ENCODE results near the gene CHAF1B. TPM values are rescaled to one million over a fixed set of nuclear protein-coding genes. Genes with fewer than 3 reads are reported as not detected.

CHAF1B gene
- total and polyA plus RNA-seq, 9 of the 15 experiments (the other 6 are each of a cell fraction or from before 2014, with no cell fraction given): 7.5 to 36.8 (median 21.0) TPM

DNA sequence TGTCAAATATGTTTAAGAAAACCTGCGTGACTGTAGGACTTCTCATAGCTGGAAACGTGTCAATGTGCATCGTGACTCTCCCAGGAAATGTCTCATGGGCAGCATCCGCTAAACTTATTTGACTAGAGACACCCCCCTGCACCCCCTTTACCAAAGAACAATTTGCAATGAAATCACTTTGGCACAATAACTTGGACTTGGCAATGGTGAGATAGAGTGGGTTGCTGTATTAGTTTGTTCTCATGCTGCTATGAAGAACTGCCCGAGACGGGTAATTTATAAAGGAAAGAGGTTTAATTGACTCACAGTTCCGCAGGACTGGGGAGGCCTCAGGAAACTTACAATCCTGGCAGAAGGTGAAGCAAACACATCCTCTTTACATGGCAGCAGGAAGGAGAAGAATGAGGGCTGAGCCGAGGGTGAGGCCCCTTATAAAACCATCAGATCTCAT is 80.9 kb downstream of the CHAF1B start:
- no peak for TF ChIP-seq HEY1 (CRISPR knock-in tag; IDR thresholded peaks at IDR 0.05; ENCODE audit: borderline replicate concordance)
- H3K9me3 ChIP-seq (replicated peaks; ENCODE audit: control insufficient read depth, insufficient read depth, low read depth, low read length): no peaks in the 10 kb centered on the region
- no peaks in the 10 kb centered on the region for H3K36me3 ChIP-seq (ENCODE audit: control insufficient read depth, insufficient read depth, low read length)
- peaks cover 60 to 75% of the 10 kb centered on the region in 2 experiments for H3K27me3 ChIP-seq (ENCODE audit: control insufficient read depth in 2 of 2, insufficient read depth in 2 of 2, low read length in 2 of 2)
- WGBS (ENCODE audit: insufficient coverage, low coverage, missing lambda C conversion rate): 2% methylated on average over 8 of the region's 8 CpGs
- BruUV-seq (replicated peaks): no TSS peak
- peaks cover 0 to 5% of the 10 kb centered on the region in 2 experiments; a peak in 1 of 5 replicates for H3K4me1 ChIP-seq (replicated peaks in 1 of 2; ENCODE audit: control insufficient read depth in 2 of 2, insufficient read depth in 2 of 2, low read length in 2 of 2)
- H3K9ac ChIP-seq (ENCODE audit: insufficient read depth in 1 of 2, low read depth in 2 of 2, low read length in 2 of 2): no peak overlapping the region
- no peak overlapping the region for H2AFZ ChIP-seq (ENCODE audit: low read depth, low read length)
- H3K4me3 ChIP-seq: no peak overlapping the region
- ChIA-PET CTCF (ENCODE audit: low intra/inter-chr PET ratio) (interaction anchor here (0.6 kb wide), 1 partner anchor 427 kb away, joined by 3 read pairs; no protein-coding TSS in a partner anchor), POLR2A (no interaction called here)
- H3K27ac ChIP-seq (ENCODE audit: extremely low read depth, low read depth, low read length): no peak overlapping the region
- no peaks in the 10 kb centered on the region for H3K9me1 ChIP-seq (ENCODE audit: control insufficient read depth, insufficient read depth, low read length)
- DNase-seq (ENCODE audit: extremely low read depth in 1 of 4, low spot score in 3 of 4) (no peak), FAIRE-seq (no peak), ATAC-seq (no peak)
- H4K20me1 ChIP-seq (replicated peaks; ENCODE audit: control insufficient read depth, insufficient read depth, low read length): peaks cover 10% of the 10 kb centered on the region
- no peak overlapping the region for H3K4me2 ChIP-seq (ENCODE audit: insufficient read depth, low read length)
- H3K79me2 ChIP-seq (ENCODE audit: control insufficient read depth, insufficient read depth, low read length): no peaks in the 10 kb centered on the region
- intact Hi-C loops (cut with micrococcal nuclease) (no loop called here), in situ Hi-C loops (cut with MboI) (no loop called here)

Small RNA genes lying within 50 kb of the gene (small RNA-seq; reads per million reads assigned to genes)
- gene ATP5MFP1: not detected

Other genes starting within 250 kb of the CHAF1B start
- 0.32 and 0.41 TPM in 2 replicates for gene DOP1B, start 228.6 kb upstream of the CHAF1B start, total RNA-seq (2014; rRNA removed)
- 1.2 and 1.4 TPM in 2 replicates for gene DOP1B, start 228.6 kb upstream of the CHAF1B start, total RNA-seq (2014; rRNA removed; fragmentation: Illumina TruSeq; extraction: Trizol)
- gene DOP1B, start 228.6 kb upstream of the CHAF1B start, total RNA-seq (2015; rRNA removed; fragmentation: Illumina TruSeq; extraction: Trizol): 0.58 and 0.79 TPM in 2 replicates
- 1.8 and 2.2 TPM in 2 replicates for gene DOP1B, start 228.6 kb upstream of the CHAF1B start, total RNA-seq (2021)
- gene DOP1B, start 228.6 kb upstream of the CHAF1B start, polyA plus RNA-seq (2011; rRNA removed): 0.75 and 1.1 TPM in 2 replicates
- gene DOP1B, start 228.6 kb upstream of the CHAF1B start, polyA plus RNA-seq (2014; fragmentation: Illumina TruSeq; extraction: Trizol): 0.64 and 0.68 TPM in 2 replicates
- gene DOP1B, start 228.6 kb upstream of the CHAF1B start, polyA plus RNA-seq (2014; fragmentation: Nextera tagmentation; extraction: Ambion mirVana): under 1 TPM; 0.04 to 0.06 TPM
- 0.45 and 0.76 TPM in 2 replicates for gene DOP1B, start 228.6 kb upstream of the CHAF1B start, polyA plus RNA-seq (2014; rRNA removed)
- gene MORC3, start 65.2 kb upstream of the CHAF1B start, total RNA-seq (2014; rRNA removed): 34.5 and 48.6 TPM in 2 replicates
- 53.7 and 61.1 TPM in 2 replicates for gene MORC3, start 65.2 kb upstream of the CHAF1B start, total RNA-seq (2014; rRNA removed; fragmentation: Illumina TruSeq; extraction: Trizol)
- gene MORC3, start 65.2 kb upstream of the CHAF1B start, total RNA-seq (2015; rRNA removed; fragmentation: Illumina TruSeq; extraction: Trizol): 46.0 and 52.1 TPM in 2 replicates
- gene MORC3, start 65.2 kb upstream of the CHAF1B start, total RNA-seq (2021): 29.5 and 36.1 TPM in 2 replicates
- 34.6 and 43.4 TPM in 2 replicates for gene MORC3, start 65.2 kb upstream of the CHAF1B start, polyA plus RNA-seq (2011; rRNA removed)
- gene MORC3, start 65.2 kb upstream of the CHAF1B start, polyA plus RNA-seq (2014; fragmentation: Illumina TruSeq; extraction: Trizol): 30.0 and 36.0 TPM in 2 replicates
- 10 to 100 TPM; 12.7 to 20.5 TPM for gene MORC3, start 65.2 kb upstream of the CHAF1B start, polyA plus RNA-seq (2014; fragmentation: Nextera tagmentation; extraction: Ambion mirVana)
- 26.1 and 30.6 TPM in 2 replicates for gene MORC3, start 65.2 kb upstream of the CHAF1B start, polyA plus RNA-seq (2014; rRNA removed)
- not detected in 2 replicates for gene CLDN14, start 94.7 kb downstream of the CHAF1B start, total RNA-seq (2014; rRNA removed)
- gene CLDN14, start 94.7 kb downstream of the CHAF1B start, total RNA-seq (2014; rRNA removed; fragmentation: Illumina TruSeq; extraction: Trizol): not detected in 2 replicates
- not detected in 2 replicates for gene CLDN14, start 94.7 kb downstream of the CHAF1B start, total RNA-seq (2015; rRNA removed; fragmentation: Illumina TruSeq; extraction: Trizol)
- not detected in 2 replicates for gene CLDN14, start 94.7 kb downstream of the CHAF1B start, total RNA-seq (2021)
- not detected in 2 replicates for gene CLDN14, start 94.7 kb downstream of the CHAF1B start, polyA plus RNA-seq (2011; rRNA removed)
- gene CLDN14, start 94.7 kb downstream of the CHAF1B start, polyA plus RNA-seq (2014; fragmentation: Illumina TruSeq; extraction: Trizol): not detected in 2 replicates
- not detected for gene CLDN14, start 94.7 kb downstream of the CHAF1B start, polyA plus RNA-seq (2014; fragmentation: Nextera tagmentation; extraction: Ambion mirVana)
- gene CLDN14, start 94.7 kb downstream of the CHAF1B start, polyA plus RNA-seq (2014; rRNA removed): not detected in 2 replicates